Prostate gland (tissue), 2 donors: Measurements from ENCODE around the gene PCDH9.

ENCODE experiments used
- CTCF ChIP-seq, 4 experiments: fragments of 200-600 bp in 2 of 4; fragments of 450-650 bp in 2 of 4; sonication (generic) in 2 of 4; IDR thresholded peaks; 1 replicate in 3 of 4; 2 replicates in 1 of 4; pipeline ENCODE4 v1.5.1; 2016 to 2019; ENCODE audit warnings: antibody characterized with exemption in 4 of 4, mild to moderate bottlenecking in 2 of 4, moderate library complexity in 2 of 4
- POLR2A ChIP-seq: fragments of 450-650 bp; IDR thresholded peaks from one replicate; pipeline ENCODE4 v1.6.1; 2016; ENCODE audit warnings: antibody characterized with exemption, mild to moderate bottlenecking

- TF ChIP-seq CTCF (IDR thresholded peaks at IDR 0.05) (no peak), POLR2A (no peak)
These were observed 662.1 kb downstream of the PCDH9 start for GRCh38 chr13:66567899-66568612.
